HG03175 (cell line): Measurements from ENCODE around the gene C1QTNF1.

Experiments used
- ATAC-seq: cut with Tn5 transposase; IDR thresholded peaks from one replicate; pipeline ENCODE4 v1.9.1; 2021; ENCODE audit warnings: mild to moderate bottlenecking, moderate library complexity; ENCODE audit not compliant: unreplicated experiment

Gene C1QTNF1

DNA sequence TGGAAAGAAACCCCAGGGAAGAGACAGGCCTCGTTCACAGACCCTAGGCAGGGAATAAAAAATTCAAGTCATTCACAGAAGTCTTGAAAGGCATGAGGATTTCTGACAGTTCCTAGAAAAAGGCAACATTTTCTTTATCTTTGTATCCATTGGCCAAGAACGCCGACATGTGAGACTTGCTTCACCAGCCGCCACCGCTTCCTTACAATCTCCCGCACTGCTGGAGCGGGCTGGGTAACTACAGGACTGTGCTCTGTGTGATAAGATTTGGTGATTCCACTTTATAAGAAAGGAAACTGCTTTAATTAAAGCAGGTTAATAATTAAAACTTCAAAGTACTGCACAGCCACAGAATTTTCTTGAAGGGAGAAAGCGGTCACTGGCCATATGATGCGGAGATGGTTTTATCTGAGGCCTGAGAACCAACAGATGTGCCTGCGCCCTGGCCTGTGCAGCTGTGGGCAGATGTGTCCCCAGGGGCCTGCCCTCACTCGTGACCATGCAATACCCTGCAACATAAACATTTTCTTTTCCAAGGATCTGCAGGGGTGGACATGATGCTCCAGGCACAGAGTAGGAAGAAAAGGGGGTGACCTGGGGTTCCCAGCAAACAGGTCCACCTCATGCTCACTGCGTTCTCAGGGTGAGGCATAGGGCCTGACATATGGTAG, 31.3 kb upstream of the C1QTNF1 start:
- no peak for ATAC-seq

GRCh38 chr17:78993241-78993956, 30.6 kb upstream of the C1QTNF1 start:
- no peak for ATAC-seq

GRCh38 chr17:78993981-78994671, 29.8 kb upstream of the C1QTNF1 start:
- ATAC-seq: no peak

DNA sequence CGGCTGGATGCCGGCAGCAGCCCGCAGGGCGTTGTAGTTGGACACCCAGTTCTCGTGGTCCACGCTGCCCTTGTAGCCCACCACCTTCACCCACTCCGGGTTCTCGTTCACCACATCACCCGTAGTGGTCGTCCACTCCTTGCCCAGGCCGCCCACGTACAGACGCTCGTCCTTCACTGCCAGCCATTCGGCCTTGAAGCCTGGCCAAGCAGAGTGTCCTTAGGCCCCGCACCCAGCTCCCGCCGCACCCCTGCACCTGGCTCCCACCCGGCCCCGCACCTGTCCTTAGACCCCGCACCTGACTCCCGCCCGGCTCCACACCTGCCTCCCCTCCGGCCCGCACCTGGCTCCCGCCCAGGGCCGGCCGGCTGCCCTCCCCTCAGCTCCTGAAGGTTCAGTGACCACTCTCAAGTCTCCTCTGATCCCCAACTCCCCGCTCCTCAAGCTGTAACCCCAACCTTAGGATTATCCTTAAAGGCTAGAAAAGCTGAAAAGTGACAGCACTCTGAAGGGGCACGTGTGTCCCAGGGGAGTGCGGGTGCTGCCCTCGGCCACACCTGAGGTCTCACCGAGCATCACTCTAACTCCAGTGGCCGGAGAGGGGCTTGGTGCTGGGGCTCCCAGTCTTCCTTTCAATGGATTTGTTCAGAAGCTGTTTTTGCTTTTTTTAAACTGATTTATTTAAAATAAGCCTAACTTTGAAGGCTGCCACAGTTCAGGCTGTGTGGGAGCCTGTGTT, 28.8 kb upstream of the C1QTNF1 start:
- ATAC-seq: no peak

GRCh38 chr17:78995761-78996451, 28.1 kb upstream of the C1QTNF1 start:
- ATAC-seq: no peak

DNA sequence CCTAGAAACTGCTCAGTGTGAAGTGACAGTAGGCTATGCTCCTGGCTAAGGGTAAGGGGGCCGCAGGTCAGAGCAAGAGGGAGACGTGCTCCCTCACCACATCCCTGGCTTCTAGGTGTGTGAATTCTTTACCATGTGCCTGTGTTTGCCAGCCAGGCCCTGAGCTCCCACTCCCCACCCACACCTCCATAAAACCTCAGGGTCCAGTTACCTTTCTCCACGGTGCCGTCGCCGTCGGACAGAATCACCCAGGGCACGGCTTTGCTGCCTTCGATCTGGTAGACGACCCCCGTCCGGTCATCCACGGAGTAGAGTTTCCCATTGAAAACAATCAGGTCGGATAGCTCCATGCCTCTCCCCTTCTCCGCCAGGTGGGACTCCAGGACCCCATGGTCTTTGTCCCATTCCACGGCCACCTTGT, 27.2 kb upstream of the C1QTNF1 start:
- ATAC-seq: no peak

- no peak for ATAC-seq
Measured at GRCh38 chr17:78997231-78997741, 26.7 kb upstream of the C1QTNF1 start.

DNA sequence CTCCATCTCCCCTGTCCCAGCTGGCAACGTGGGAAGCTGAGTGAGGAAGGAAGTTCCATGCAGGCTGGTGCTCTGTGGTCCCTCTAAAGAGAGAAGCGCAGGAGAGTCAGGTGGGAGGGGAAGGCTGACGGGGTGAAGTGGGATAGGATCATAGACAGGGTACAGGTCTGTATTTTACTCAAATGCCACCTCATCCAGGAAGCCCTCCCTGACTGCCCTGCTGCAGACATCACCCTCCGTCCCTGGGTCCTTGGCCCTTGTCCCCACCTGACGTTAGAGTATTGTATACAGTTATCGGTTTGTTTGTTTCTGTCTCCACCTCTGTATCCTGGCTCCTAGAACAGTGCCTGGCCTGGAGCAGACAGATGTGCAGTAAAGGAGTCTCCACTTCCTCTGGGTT, 26.1 kb upstream of the C1QTNF1 start:
- no peak for ATAC-seq

GRCh38 chr17:78998311-78999055, 25.5 kb upstream of the C1QTNF1 start:
- no peak for ATAC-seq

DNA sequence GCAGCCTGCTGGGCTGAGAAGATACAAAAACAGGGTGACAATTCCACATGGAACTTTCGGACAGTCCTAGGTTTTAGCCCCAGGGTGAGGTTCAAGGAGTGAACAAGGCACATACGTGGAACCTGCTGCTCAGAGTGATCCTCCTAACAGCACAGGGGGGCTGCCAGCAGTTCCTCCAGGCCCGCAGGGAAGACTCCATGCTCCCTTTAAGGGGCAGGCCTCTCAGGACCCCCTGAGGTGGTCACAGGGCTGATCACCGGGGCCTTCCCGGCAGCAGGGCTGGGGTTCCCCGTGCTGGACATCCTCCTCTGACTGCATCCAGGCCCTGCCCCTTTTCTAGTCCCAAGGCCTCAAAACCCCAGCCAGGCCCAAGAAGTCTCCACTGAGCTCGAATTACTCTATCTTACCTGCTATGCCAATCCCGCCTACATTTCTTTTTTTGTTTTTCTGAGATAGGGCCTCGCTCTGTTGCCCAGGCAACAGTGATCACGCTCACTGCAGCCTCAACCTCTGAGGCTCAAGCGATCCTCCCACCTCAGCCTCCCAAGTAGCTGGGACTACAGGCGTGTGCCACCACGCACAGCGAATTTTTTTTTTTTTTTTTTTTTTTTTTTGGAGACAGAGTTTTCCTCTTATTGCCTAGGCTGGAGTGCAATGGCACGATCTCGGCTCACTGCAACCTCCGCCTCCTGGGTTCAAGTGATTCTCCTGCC, 24.8 kb upstream of the C1QTNF1 start:
- ATAC-seq: no peak

DNA sequence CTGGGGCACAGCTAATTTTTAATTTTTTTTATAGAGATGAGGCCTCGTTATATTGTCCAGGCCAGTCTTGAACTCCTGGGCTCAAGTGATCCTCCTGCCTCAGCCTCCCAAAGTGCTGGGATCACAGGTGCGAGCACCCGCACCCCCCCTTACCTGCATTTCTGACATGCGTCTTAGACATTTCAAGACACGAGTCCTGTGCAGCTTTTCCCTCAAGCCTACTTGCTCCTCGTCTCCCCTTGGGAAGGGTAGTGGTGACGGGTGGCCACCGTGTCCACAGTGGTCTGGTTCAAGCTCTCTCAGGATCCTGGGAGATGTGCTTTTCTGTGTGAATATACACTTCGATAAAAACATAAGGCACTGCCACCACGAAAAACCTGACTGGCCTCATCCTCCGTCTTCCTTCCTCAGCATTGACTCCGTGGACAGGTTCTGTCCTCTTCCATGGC, 24.0 kb upstream of the C1QTNF1 start:
- no peak for ATAC-seq

DNA sequence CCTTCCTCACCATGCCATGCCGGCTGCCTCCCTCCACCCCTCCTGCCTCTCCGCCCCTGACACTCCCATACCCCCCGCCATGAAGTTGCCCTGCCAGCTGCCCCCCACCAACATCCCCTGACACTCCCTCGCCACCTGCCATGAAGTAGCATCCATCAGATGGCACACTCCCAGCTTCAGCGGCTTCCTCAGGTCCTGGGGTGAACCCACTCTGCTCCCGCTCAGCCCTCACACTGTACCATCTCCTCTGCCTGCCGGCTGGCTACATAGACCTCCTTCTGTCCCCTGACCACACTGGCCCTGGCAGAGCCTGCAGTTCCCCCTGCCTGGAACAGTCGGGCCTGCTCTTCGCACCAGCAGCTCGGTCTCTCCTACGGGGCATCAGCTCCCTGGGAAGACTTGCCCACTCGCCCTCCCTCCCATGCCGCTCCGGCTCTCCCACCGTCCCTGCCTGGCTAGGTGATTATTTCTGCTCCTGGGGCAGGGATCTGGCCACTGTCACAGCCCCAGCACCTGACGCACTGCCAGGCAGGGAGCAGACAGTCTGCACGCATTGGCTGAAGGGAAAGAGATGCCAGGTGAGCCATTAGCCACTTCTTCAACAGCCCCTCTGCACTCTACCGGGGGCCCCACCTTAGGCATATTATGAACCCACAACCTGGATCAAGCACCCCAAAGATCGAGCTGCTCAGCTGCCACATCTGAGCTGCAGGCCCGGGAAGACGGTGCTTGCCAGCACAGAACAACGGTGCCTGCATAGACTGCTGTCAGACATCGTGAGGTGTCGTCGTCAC, 23.4 kb upstream of the C1QTNF1 start:
- no peak for ATAC-seq

DNA sequence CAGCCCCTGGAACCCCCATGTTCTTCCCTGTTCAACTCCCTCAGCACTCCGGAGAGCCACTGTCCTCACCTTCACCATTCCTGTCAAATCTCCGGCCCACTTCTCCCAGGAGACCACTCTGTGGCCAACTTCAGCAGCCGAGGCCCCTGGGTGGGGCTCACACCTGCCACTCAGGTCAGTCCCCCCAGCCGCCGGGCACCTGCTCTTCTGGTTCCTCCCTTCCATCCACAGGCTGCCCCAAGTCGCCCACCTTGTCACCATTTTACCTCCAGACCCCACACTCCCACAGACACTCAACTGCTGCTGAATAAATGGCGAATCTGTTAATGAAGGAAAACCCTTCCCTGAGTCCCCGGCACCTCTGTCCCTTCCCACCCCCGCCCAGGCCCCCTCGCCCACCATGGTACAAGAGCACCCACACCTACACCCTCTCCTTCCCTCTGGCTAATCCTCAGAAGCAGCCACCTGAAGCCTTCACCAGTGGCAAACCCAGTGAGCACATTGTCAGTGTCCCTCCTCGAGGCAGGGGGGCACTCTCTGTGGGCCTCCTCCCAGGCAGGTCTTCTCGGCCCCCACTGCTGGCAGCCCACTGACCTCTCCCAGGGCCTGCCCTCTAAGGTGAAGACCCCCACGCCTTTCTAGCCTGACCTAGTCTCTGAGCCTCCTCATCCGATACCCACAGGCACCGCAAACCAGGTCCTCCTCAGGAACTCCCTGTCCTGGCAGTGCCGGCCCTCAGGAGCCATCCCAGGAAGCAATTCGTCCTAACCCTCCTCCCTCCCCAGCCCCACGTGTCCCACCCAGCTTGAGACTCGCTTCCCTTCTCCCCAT, 22.6 kb upstream of the C1QTNF1 start:
- no peak for ATAC-seq

DNA sequence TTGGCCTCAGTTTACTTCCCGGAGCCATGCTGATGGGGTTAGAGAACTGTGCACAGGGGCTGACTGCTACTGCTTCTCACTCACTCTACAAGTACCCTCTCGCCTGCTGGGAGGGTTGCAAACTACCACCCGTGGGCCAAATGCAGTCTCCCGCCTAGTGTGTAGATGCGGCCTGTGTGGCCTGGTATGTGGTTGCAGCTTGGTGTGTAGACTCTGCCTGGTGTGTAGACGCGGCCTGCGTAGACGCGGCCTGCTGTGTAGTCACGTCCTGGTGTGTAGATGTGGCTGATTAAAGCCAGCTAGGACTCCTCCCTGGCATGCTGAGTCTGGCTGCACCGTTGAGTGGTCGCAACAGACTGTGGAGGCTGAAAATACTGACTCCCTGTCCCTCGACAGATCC, 21.7 kb upstream of the C1QTNF1 start:
- ATAC-seq: no peak

- no peak for ATAC-seq
Measured at GRCh38 chr17:79002796-79003593, 21.0 kb upstream of the C1QTNF1 start.

GRCh38 chr17:79003661-79004411, 20.1 kb upstream of the C1QTNF1 start:
- no peak for ATAC-seq
